KOPT-K1 (cell line): ENCODE results near the gene OSBPL8.
"Not testable (repeated sequence)": the region's sequence is repeated elsewhere in the genome, so short reads cannot be mapped to it uniquely, and the experiment has no call there.

ENCODE experiments used
- H3K27ac ChIP-seq: fragments of 200-600 bp; sonication (generic); 2 replicates; pipeline ENCODE4 v1.5.1; 2016; ENCODE audit warnings: antibody characterized with exemption, mild to moderate bottlenecking, low read depth, low read length; ENCODE audit not compliant: poor library complexity, severe bottlenecking
- H3K36me3 ChIP-seq: fragments of 200-600 bp; sonication (generic); 2 replicates; pipeline ENCODE4 v1.5.1; 2017; ENCODE audit warnings: antibody characterized with exemption, mild to moderate bottlenecking, low read length, moderate library complexity; ENCODE audit not compliant: insufficient read depth
- H3K9me3 ChIP-seq: fragments of 200-600 bp; sonication (generic); 2 replicates; pipeline ENCODE4 v1.5.1; 2017; ENCODE audit warnings: antibody characterized with exemption, low read length, mild to moderate bottlenecking; ENCODE audit not compliant: insufficient read depth, poor library complexity, severe bottlenecking

OSBPL8 gene

GRCh38 chr12:76375939-76376338, 183.6 kb downstream of the OSBPL8 start:
- Histone ChIP-seq H3K36me3 (peaks cover 78% of the 10 kb centered on the region), H3K27ac (no peak overlapping the region), H3K9me3 (no peaks in the 10 kb centered on the region)

DNA sequence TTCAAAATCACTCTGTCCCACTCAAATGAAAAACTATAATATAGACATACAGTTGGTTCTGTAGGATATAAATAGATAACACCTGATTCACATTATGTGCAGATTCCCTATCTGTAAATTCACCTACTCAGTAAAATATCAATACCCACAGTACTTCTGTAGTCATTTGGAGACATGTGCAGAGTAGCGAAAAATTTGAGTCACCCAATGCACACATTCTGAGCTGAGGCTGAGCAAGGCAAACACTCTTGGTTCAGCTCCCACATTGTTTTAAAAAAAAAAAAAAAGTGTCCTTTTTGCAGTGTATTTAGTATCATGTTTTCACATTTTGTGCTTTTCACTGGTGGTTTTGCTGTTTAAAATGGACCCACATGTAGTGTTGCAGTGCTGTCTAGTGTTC, 184.1 kb downstream of the OSBPL8 start:
- Histone ChIP-seq H3K27ac (no peak overlapping the region), H3K36me3 (peaks cover 83% of the 10 kb centered on the region), H3K9me3 (no peaks in the 10 kb centered on the region)

DNA sequence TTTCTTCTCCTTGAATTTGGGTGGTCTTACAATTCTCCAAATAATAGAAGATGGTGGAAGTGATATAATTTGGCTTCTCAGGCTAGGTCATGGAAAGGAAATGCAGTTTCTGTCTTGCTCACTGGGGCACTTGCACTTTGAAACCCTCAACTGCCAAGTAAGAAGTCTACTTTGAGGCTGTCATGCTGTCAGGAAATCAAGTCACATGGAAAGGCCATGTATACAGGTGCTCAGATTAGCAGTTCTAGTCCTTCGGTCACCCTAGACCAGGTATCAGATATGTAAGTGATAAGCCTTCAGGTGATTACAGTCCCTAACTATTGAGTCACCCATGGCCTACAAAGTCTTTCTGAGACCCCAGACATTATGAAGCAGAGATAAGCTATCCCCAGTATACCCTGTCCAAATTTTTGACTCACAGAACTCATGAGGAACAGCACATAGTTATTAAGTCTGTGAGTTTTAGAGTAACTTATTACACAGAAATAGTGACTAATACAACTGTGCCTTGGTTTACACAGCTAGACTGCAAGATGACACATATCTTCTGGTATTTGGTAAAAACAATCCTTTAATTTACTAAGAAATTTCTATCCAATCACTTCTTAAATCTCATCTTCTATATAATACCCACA, 185.1 kb downstream of the OSBPL8 start:
- peaks cover 88% of the 10 kb centered on the region for H3K36me3 ChIP-seq
- H3K27ac ChIP-seq, result no peak overlapping the region
- H3K9me3 ChIP-seq, result no peaks in the 10 kb centered on the region

- Histone ChIP-seq H3K36me3 (peaks cover 81% of the 10 kb centered on the region), H3K9me3 (peaks cover 6% of the 10 kb centered on the region), H3K27ac (no peak overlapping the region)
Measured at GRCh38 chr12:76368230-76368629, 191.3 kb downstream of the OSBPL8 start.

GRCh38 chr12:76366163-76366562, 193.4 kb downstream of the OSBPL8 start:
- H3K36me3 ChIP-seq, result peaks cover 70% of the 10 kb centered on the region

DNA sequence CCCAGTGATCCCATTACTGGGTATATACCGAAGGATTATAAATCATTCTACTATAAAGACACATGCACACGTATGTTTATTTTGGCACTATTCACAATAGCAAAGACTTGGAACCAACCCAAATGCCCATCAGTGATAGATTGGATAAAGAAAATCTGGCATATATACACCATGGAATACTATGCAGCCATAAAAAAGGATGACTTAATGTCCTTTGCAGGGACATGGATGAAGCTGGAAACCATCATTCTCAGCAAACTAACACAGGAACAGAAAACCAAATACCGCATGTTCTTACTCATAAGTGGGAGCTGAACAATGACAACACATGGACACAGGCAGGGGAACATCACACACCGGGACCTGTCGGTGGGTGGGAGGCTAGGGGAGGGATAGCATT, 195.4 kb downstream of the OSBPL8 start:
- H3K27ac ChIP-seq, H3K9me3 ChIP-seq: not testable (repeated sequence)
- H3K36me3 ChIP-seq, result peaks cover 65% of the 10 kb centered on the region

More at GRCh38 chr12:76366163-76366562, 193.4 kb downstream of the OSBPL8 start:
- Histone ChIP-seq H3K9me3 (peaks cover 6% of the 10 kb centered on the region), H3K27ac (no peak overlapping the region)

DNA sequence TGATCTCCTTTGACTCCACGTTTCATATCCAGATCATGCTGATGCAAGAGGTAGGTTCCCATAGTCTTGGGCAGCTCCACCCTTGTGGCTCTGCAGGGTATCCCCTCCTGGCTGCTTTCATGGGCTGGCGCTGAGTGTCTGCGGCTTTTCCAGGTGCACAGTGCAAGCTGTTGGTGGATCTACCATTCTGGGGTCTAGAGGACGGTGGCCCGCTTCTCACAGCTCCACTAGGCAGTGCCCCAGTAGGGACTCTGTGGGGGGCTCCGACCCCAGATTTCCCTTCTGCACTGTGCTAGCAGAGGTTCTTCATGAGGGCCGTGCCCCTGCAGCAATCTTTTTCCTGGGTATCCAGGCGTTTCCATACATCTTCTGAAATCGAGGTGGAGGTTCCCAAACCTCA, 199.3 kb downstream of the OSBPL8 start:
- Histone ChIP-seq H3K36me3 (peaks cover 60% of the 10 kb centered on the region), H3K9me3 (no peaks in the 10 kb centered on the region), H3K27ac (no peak overlapping the region)

DNA sequence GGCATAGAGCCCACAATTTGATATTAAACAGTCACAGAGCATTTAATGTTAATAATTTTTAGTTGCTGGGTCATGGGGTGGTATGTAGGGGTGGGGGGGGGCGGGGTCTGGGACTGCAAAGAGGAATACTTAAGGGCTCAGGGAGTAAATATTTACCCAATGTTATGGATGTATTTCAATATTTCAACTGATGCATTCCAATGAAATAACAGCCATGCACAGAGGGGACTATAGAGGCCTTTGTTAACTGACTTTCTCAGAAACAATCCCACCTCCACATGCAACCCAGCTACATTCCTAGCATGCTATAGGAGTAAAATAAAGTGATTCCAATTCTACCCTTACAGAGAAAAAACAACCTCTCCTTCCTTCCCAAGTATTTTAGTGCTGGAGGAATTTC, 203.5 kb downstream of the OSBPL8 start:
- Histone ChIP-seq H3K27ac (no peak overlapping the region), H3K36me3 (peaks cover 53% of the 10 kb centered on the region), H3K9me3 (no peaks in the 10 kb centered on the region)

DNA sequence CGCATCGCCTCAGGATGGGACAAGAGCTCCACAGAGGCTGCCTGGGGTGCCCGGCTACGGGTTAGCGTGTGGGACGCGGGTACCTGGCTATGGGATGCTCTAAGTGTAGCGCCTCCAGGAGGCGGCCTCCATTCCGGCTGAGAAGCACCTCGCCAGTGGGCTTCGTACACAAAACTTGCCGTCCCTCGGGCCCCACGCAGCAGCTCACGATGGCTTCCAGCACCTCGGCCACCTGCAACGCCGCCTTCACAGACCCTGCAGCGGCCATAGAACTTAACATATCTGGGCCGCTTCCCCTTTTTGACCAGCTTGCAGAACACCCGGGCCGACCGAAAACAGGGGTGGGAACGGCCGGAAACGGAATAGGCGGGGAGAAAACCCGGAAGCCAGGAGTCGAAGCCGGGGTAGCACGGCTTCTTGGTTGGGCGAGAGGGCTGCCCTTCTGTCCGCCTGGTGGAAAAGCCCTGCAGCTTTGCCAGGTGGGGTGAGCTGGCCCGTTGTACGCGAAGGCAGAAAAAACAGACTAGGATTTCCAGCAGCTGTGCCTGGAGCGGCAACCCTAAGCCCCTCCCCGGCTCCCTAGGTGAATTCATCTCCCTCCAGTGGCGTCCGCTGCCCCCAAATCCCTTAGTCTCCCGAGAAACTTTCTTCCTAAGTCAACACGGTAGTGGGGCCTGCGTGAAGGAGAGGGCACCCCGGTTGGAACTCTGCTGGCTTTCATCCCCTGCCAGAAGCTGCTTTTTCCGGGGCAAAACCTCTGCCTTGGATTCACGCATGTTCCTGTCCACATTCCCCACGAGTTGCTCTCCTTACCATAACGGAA, 211.3 kb downstream of the OSBPL8 start, which contains the start of gene BBS10:
BBS10 (minus strand) TSS at position 337 of the 823 bp plus-strand sequence; CDS start at position 280, 57 bp downstream.
- no peaks in the 10 kb centered on the region for H3K36me3 ChIP-seq
- H3K9me3 ChIP-seq, result no peaks in the 10 kb centered on the region
- H3K27ac ChIP-seq, result peak within 1 kb of the TSS; percentile 80

DNA sequence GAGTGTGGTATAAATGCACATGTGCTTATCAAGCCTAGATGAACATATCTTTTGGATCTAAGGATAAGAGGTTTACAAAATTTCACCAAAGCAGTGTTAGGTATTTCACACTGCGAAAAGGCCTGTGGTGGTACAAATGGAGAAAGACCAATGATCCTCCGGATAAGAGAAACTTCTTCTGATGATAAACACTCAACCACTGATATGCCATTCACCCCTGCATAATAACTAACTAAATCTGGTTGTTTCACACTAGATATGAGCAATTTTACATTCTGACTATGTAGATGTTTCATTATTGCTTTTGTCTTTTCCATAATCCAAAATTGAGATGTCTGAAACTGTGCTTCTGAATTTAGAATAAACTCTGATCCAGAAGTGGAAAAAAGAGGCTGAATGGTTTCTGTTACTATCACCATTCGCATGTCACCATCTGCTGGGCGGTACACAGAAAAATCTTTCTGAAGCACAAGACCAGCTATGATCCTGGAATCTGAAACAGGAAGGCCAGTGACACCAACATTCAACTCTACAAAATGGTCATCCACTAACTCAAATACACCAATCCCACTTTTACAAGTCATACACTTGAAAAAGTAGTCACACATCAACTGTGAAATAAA, 212.7 kb downstream of the OSBPL8 start:
- no peak overlapping the region for H3K27ac ChIP-seq
- H3K9me3 ChIP-seq, result no peaks in the 10 kb centered on the region
- H3K36me3 ChIP-seq, result no peaks in the 10 kb centered on the region

DNA sequence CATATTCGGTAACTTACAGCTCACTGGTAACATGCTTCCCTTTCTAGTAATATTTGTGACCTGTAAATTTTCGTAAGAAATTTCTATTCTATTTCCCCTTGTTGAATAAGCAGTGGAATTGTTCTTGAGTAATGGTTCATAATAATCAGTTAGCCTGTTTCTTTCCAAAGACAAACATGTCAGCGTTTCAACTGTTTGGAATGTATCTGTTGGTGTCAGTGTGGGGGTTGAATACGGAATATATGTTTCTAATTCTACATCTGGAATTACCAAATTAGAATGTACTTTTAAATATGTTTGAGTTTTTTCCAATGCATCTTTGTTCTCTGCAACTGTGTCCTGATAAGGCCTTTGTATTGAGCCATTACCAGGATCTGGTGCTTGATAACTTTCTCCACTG, 213.3 kb downstream of the OSBPL8 start:
- H3K27ac ChIP-seq, result no peak overlapping the region
- no peaks in the 10 kb centered on the region for H3K9me3 ChIP-seq
- H3K36me3 ChIP-seq, result no peaks in the 10 kb centered on the region

DNA sequence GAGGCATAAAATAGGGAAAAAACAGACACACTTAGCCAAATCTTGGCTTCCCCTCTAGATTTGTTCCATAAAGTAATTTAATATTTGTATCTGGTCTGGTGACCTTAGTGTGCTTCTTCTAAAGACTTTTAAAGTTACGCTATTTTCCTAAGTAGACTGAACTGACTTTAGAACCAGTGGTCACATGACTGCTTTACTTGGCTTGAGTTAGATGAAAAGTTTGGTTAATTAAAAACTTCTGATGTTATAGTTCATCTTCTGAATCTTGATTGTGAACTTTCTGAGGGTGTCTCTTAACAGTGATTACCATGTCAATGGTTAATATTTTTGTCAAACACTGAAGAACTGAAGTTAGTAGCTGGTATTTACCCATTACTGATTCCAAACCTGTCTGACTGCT, 214.0 kb downstream of the OSBPL8 start:
- Histone ChIP-seq H3K36me3 (no peaks in the 10 kb centered on the region), H3K27ac (no peak overlapping the region), H3K9me3 (no peaks in the 10 kb centered on the region)

DNA sequence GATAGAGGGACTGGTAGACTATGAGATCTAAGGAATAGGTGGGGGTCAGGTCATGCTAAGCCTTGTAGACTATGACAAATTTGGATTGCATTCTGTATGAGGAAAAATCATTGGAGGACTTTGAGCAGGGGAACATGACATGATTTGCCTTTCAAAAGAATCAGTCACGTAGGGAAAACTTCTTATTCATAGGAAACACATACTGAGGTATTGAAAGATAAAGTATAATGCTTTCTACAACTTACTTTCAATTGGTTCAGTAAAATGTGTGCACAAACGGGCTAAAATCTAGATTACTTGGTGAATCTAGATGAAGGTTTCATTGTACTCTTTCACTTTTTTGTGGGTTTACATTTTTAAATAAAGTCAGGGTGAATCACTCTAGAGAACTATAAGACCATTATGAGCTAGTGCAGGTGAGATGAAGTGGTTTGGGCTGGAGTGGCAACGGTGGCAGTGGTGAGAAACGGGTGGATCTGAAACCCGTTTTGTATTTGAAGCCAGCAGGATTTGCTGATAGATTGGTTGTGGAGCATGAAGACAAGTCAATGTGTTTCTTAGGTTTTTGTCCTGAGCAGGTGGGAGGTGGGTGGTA, 218.0 kb downstream of the OSBPL8 start:
- Histone ChIP-seq H3K27ac (no peak overlapping the region), H3K9me3 (no peaks in the 10 kb centered on the region), H3K36me3 (no peaks in the 10 kb centered on the region)

GRCh38 chr12:76340680-76341435, 218.7 kb downstream of the OSBPL8 start:
- H3K36me3 ChIP-seq, result no peaks in the 10 kb centered on the region
- H3K9me3 ChIP-seq, result no peaks in the 10 kb centered on the region
- H3K27ac ChIP-seq, result no peak overlapping the region
